Liver (tissue), 9 donors: ENCODE data around the gene GRIFIN. TPM values are rescaled to one million over a fixed set of nuclear protein-coding genes. Genes with fewer than 3 reads are reported as not detected.

ENCODE experiments used
- DNase-seq: peaks from one replicate; pipeline ENCODE4 v3.0.0-alpha.2; 2017; ENCODE audit warnings: low spot score
- H3K27ac ChIP-seq, 2 donors: one replicate each; pipeline ENCODE4 v1.7.0; 2013; ENCODE audit warnings: inconsistent platforms in 2 of 2, low read length in 2 of 2, control low read depth in 1 of 2, low read depth in 1 of 2, mild to moderate bottlenecking in 1 of 2
- H3K27me3 ChIP-seq, 4 donors: one replicate each; pipeline versions ENCODE4 v1.6.1 to v1.7.0; 2013; ENCODE audit warnings: low read length in 3 of 4, inconsistent platforms in 1 of 4, mild to moderate bottlenecking in 1 of 4, moderate library complexity in 1 of 4; ENCODE audit not compliant: control insufficient read depth in 4 of 4, insufficient read depth in 4 of 4
- H3K36me3 ChIP-seq, 4 donors: one replicate each; pipeline versions ENCODE4 v1.6.1 to v1.7.0; 2013; ENCODE audit warnings: low read length in 3 of 4, mild to moderate bottlenecking in 3 of 4, low read depth in 1 of 4, moderate library complexity in 1 of 4; ENCODE audit not compliant: control insufficient read depth in 4 of 4, insufficient read depth in 3 of 4
- H3K4me1 ChIP-seq, 4 donors: one replicate each; pipeline versions ENCODE4 v1.6.1 to v1.7.0; 2013; ENCODE audit warnings: low read length in 3 of 4, mild to moderate bottlenecking in 3 of 4, moderate library complexity in 1 of 4; ENCODE audit not compliant: control insufficient read depth in 4 of 4, insufficient read depth in 4 of 4
- H3K4me3 ChIP-seq, 3 donors: one replicate each; pipeline versions ENCODE4 v1.6.1 to v1.7.0; 2013; ENCODE audit warnings: low read length in 3 of 3, control low read depth in 1 of 3, low read depth in 1 of 3, mild to moderate bottlenecking in 1 of 3
- H3K9ac ChIP-seq, 2 donors: one replicate each; pipeline ENCODE4 v1.7.0; 2013; ENCODE audit warnings: low read length in 2 of 2, mild to moderate bottlenecking in 2 of 2, moderate library complexity in 2 of 2, control low read depth in 1 of 2, low read depth in 1 of 2
- H3K9me3 ChIP-seq, 4 donors: one replicate each; pipeline versions ENCODE4 v1.6.1 to v1.7.0; 2013; ENCODE audit warnings: low read length in 3 of 4; ENCODE audit not compliant: control insufficient read depth in 4 of 4
- EGR1 ChIP-seq, 2 donors: IDR thresholded peaks; 2 replicates each; pipeline ENCODE4 v1.6.1; 2016 to 2018; ENCODE audit warnings: antibody characterized with exemption in 2 of 2, low read depth in 2 of 2
- FOXA1 ChIP-seq: IDR thresholded peaks from 2 replicates; pipeline ENCODE4 v1.6.1; 2016; ENCODE audit warnings: antibody characterized with exemption
- FOXA2 ChIP-seq: IDR thresholded peaks from 2 replicates; pipeline ENCODE4 v1.6.1; 2016; ENCODE audit warnings: antibody characterized with exemption
- GABPA ChIP-seq, 2 donors: IDR thresholded peaks in 1 of 2; conservative IDR thresholded peaks in 1 of 2; 2 replicates each; pipeline ENCODE4 v1.6.1; 2016; ENCODE audit warnings: antibody characterized with exemption in 2 of 2, mild to moderate bottlenecking in 1 of 2, moderate library complexity in 1 of 2
- HNF4A ChIP-seq, 2 donors: conservative IDR thresholded peaks; 2 replicates each; pipeline ENCODE4 v1.6.1; 2016; ENCODE audit warnings: antibody characterized with exemption in 2 of 2, mild to moderate bottlenecking in 2 of 2
- HNF4G ChIP-seq: IDR thresholded peaks from 2 replicates; pipeline ENCODE4 v1.6.1; 2016; ENCODE audit warnings: antibody characterized with exemption
- JUND ChIP-seq, 2 donors: IDR thresholded peaks; 2 replicates each; pipeline ENCODE4 v1.6.1; 2016; ENCODE audit warnings: antibody characterized with exemption in 2 of 2
- NR2F2 ChIP-seq: IDR thresholded peaks from 2 replicates; pipeline ENCODE4 v1.6.1; 2016; ENCODE audit warnings: antibody characterized with exemption
- RAD21 ChIP-seq, 2 donors: IDR thresholded peaks; 2 replicates each; pipeline ENCODE4 v1.6.1; 2016; ENCODE audit warnings: antibody characterized with exemption in 2 of 2, mild to moderate bottlenecking in 2 of 2
- SP1 ChIP-seq: IDR thresholded peaks from 2 replicates; pipeline ENCODE4 v1.6.1; 2018; ENCODE audit warnings: antibody characterized with exemption, mild to moderate bottlenecking
- TAF1 ChIP-seq: conservative IDR thresholded peaks from 2 replicates; pipeline ENCODE4 v1.6.1; 2016; ENCODE audit warnings: antibody characterized with exemption, mild to moderate bottlenecking
- YY1 ChIP-seq: IDR thresholded peaks from 2 replicates; pipeline ENCODE4 v1.6.1; 2016; ENCODE audit warnings: antibody characterized with exemption, mild to moderate bottlenecking
- WGBS: extraction: QIAGEN DNeasy Blood & Tissue Kit; methylation state at CpG from one replicate; pipeline ENCODE4 v1.1.7; 2013; 5-methylcytosine and 5-hydroxymethylcytosine counted together
- polyA plus RNA-seq, 2 donors: library from polyadenylated mRNA; stranded (reverse) in 1 of 2; unstranded in 1 of 2; fragments of 200-250 nt in 1 of 2; fragments of >200 nt in 1 of 2; fragmentation: Nextera tagmentation in 1 of 2; extraction: Ambion mirVana in 1 of 2; gene quantifications; one replicate each; pipeline versions ENCODE4 v1.2.1 to v1.2.3, GENCODE V29; 2013 to 2015
- total RNA-seq, 2 donors: library from RNA; depleted of rRNA; stranded (reverse); fragments of >200 nt; gene quantifications; one replicate each; pipeline ENCODE4 v1.2.3, GENCODE V29; 2014
- TF ChIP-seq, protein P1 (sequence below): IDR thresholded peaks from 2 replicates; pipeline ENCODE4 v1.6.1; 2016; ENCODE audit warnings: antibody characterized with exemption
- TF ChIP-seq, protein P2 (sequence below): fragments of 150-350 bp; IDR thresholded peaks from 2 replicates; pipeline ENCODE4 v1.5.1; 2017; ENCODE audit warnings: improper control_type of control experiment, low read depth, low read length; ENCODE audit not compliant: missing input control
- TF ChIP-seq, protein P3 (sequence below): IDR thresholded peaks from 2 replicates; pipeline ENCODE4 v1.6.1; 2016; ENCODE audit warnings: antibody characterized with exemption, mild to moderate bottlenecking
- TF ChIP-seq, protein P4 (sequence below): IDR thresholded peaks from 2 replicates; pipeline ENCODE4 v1.6.1; 2016; ENCODE audit warnings: antibody characterized with exemption
- TF ChIP-seq, protein P5 (sequence below): IDR thresholded peaks from 2 replicates; pipeline ENCODE4 v1.6.1; 2016; ENCODE audit warnings: antibody characterized with exemption
- donor health status: healthy.
- donor health status: healthy.
- donor health status: healthy.
- donor health status: healthy.
- donor health status: healthy.

GRIFIN gene
- total and polyA plus RNA-seq, 4 donors: not detected

DNA sequence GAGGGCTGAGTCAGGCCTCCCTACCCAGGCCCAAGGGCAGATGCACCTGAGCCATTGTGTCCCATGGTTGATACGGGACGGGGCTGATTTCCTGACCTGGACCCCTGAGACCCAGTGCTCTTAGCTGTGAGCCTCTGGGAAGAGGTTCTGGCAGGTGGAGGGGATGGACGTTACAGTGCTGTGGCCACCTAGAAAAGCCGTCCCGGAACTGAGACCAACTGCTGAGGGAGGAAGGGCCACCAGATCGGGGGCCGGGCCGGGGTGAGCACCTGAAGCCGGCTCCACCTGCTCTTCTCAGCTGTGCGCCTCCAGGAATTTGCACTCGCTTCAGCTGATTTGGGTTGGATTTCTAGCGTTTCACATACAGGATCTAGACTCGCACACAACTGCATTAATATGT lies 37.4 kb downstream of the GRIFIN start:
- Histone ChIP-seq H3K9ac (no peak overlapping the region), H3K4me3 (no peak overlapping the region), H3K36me3 (peaks cover 0 to 15% (median 5%) of the 10 kb centered on the region in 4 donors), H3K27ac (no peak overlapping the region), H3K27me3 (no peaks in the 10 kb centered on the region), H3K4me1 (no peaks in the 10 kb centered on the region), H3K9me3 (no peaks in the 10 kb centered on the region)
- TF ChIP-seq HNF4A (conservative IDR thresholded peaks at IDR 0.05) (no peak), FOXA1 (no peak), NR2F2 (no peak), JUND (IDR thresholded peaks at IDR 0.05) (no peak), TAF1 (no peak), HNF4G (no peak), FOXA2 (no peak), YY1 (no peak), RAD21 (IDR thresholded peaks at IDR 0.05) (no peak), SP1 (no peak)
- TF ChIP-seq, protein P1, sequence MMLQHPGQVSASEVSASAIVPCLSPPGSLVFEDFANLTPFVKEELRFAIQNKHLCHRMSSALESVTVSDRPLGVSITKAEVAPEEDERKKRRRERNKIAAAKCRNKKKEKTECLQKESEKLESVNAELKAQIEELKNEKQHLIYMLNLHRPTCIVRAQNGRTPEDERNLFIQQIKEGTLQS: no peak
- TF ChIP-seq, protein P2, sequence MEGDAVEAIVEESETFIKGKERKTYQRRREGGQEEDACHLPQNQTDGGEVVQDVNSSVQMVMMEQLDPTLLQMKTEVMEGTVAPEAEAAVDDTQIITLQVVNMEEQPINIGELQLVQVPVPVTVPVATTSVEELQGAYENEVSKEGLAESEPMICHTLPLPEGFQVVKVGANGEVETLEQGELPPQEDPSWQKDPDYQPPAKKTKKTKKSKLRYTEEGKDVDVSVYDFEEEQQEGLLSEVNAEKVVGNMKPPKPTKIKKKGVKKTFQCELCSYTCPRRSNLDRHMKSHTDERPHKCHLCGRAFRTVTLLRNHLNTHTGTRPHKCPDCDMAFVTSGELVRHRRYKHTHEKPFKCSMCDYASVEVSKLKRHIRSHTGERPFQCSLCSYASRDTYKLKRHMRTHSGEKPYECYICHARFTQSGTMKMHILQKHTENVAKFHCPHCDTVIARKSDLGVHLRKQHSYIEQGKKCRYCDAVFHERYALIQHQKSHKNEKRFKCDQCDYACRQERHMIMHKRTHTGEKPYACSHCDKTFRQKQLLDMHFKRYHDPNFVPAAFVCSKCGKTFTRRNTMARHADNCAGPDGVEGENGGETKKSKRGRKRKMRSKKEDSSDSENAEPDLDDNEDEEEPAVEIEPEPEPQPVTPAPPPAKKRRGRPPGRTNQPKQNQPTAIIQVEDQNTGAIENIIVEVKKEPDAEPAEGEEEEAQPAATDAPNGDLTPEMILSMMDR: no peak
- TF ChIP-seq, protein P3, sequence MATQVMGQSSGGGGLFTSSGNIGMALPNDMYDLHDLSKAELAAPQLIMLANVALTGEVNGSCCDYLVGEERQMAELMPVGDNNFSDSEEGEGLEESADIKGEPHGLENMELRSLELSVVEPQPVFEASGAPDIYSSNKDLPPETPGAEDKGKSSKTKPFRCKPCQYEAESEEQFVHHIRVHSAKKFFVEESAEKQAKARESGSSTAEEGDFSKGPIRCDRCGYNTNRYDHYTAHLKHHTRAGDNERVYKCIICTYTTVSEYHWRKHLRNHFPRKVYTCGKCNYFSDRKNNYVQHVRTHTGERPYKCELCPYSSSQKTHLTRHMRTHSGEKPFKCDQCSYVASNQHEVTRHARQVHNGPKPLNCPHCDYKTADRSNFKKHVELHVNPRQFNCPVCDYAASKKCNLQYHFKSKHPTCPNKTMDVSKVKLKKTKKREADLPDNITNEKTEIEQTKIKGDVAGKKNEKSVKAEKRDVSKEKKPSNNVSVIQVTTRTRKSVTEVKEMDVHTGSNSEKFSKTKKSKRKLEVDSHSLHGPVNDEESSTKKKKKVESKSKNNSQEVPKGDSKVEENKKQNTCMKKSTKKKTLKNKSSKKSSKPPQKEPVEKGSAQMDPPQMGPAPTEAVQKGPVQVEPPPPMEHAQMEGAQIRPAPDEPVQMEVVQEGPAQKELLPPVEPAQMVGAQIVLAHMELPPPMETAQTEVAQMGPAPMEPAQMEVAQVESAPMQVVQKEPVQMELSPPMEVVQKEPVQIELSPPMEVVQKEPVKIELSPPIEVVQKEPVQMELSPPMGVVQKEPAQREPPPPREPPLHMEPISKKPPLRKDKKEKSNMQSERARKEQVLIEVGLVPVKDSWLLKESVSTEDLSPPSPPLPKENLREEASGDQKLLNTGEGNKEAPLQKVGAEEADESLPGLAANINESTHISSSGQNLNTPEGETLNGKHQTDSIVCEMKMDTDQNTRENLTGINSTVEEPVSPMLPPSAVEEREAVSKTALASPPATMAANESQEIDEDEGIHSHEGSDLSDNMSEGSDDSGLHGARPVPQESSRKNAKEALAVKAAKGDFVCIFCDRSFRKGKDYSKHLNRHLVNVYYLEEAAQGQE: no peak
- TF ChIP-seq, protein P4, sequence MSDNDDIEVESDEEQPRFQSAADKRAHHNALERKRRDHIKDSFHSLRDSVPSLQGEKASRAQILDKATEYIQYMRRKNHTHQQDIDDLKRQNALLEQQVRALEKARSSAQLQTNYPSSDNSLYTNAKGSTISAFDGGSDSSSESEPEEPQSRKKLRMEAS: no peak
- TF ChIP-seq, protein P5, sequence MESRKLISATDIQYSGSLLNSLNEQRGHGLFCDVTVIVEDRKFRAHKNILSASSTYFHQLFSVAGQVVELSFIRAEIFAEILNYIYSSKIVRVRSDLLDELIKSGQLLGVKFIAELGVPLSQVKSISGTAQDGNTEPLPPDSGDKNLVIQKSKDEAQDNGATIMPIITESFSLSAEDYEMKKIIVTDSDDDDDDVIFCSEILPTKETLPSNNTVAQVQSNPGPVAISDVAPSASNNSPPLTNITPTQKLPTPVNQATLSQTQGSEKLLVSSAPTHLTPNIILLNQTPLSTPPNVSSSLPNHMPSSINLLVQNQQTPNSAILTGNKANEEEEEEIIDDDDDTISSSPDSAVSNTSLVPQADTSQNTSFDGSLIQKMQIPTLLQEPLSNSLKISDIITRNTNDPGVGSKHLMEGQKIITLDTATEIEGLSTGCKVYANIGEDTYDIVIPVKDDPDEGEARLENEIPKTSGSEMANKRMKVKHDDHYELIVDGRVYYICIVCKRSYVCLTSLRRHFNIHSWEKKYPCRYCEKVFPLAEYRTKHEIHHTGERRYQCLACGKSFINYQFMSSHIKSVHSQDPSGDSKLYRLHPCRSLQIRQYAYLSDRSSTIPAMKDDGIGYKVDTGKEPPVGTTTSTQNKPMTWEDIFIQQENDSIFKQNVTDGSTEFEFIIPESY: no peak
- 95% methylated on average over 13 of the region's 13 CpGs for WGBS
- no peak for DNase-seq

DNA sequence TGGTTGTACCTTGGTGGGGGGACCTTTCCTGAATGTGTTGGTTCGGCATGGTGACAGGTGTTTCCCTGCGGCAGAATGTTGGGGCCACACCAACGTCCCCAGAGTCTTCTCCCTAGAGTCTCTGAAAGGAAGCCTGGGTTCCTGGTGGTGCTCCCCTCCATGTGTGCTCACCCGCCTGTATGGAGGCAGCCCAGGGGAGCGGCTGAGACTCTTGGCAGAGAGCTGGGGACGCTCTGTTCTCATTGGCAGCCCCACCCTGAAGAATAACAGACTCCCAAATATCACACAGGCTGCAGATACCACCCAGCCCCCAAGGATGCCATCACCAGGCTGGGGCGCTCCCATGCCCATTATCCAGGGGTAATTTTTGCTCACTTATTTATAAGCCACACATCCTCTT lies 38.0 kb downstream of the GRIFIN start:
- 80% methylated on average over 7 of the region's 7 CpGs for WGBS
- Histone ChIP-seq H3K9me3 (no peaks in the 10 kb centered on the region), H3K4me3 (no peak overlapping the region), H3K36me3 (peaks cover 4 to 19% (median 10%) of the 10 kb centered on the region in 4 donors), H3K27ac (no peak overlapping the region), H3K9ac (no peak overlapping the region), H3K4me1 (no peaks in the 10 kb centered on the region), H3K27me3 (no peaks in the 10 kb centered on the region)
- no peak for DNase-seq
- TF ChIP-seq, protein P2: no peak
- no peak for TF ChIP-seq EGR1 (IDR thresholded peaks at IDR 0.05; ENCODE audit: low read depth in 2 of 2)
- TF ChIP-seq NR2F2: no peak
- no peak for TF ChIP-seq GABPA (IDR thresholded peaks at IDR 0.05 in 1 of 2, conservative IDR thresholded peaks at IDR 0.05 in 1 of 2)
- TF ChIP-seq, protein P1: no peak
